ENCODE results near the gene ASAP3.

- TF ChIP-seq CTCF (IDR thresholded peaks at IDR 0.05), result no peak
- TF ChIP-seq NFYB (CRISPR knock-in tag; conservative IDR thresholded peaks at IDR 0.05; ENCODE audit: low read depth), result no peak
- no peak for TF ChIP-seq TEAD4 (CRISPR knock-in tag; IDR thresholded peaks at IDR 0.05)
- TF ChIP-seq ARID4B (CRISPR knock-in tag; IDR thresholded peaks at IDR 0.05; ENCODE audit: borderline replicate concordance), result no peak
- no peak for TF ChIP-seq HMGXB4 (CRISPR knock-in tag; IDR thresholded peaks at IDR 0.05)
- TF ChIP-seq SMAD3 (CRISPR knock-in tag; IDR thresholded peaks at IDR 0.05; ENCODE audit: borderline replicate concordance), result no peak
- TF ChIP-seq E2F5 (CRISPR knock-in tag; IDR thresholded peaks at IDR 0.05), result no peak
- no peak for TF ChIP-seq ZNF232 (CRISPR knock-in tag; IDR thresholded peaks at IDR 0.05)
- no peak for TF ChIP-seq CREM (CRISPR knock-in tag; IDR thresholded peaks at IDR 0.05)
- TF ChIP-seq FOXJ3 (CRISPR knock-in tag; IDR thresholded peaks at IDR 0.05; ENCODE audit: borderline replicate concordance), result no peak
Measured at GRCh38 chr1:23446661-23447310, 37.2 kb downstream of the ASAP3 start.

All from WTC11 (cell line).